ENCODE results near the gene DIP2C.
"Not testable (repeated sequence)": the region's sequence is repeated elsewhere in the genome, so short reads cannot be mapped to it uniquely, and the experiment has no call there.

DIP2C gene

DNA sequence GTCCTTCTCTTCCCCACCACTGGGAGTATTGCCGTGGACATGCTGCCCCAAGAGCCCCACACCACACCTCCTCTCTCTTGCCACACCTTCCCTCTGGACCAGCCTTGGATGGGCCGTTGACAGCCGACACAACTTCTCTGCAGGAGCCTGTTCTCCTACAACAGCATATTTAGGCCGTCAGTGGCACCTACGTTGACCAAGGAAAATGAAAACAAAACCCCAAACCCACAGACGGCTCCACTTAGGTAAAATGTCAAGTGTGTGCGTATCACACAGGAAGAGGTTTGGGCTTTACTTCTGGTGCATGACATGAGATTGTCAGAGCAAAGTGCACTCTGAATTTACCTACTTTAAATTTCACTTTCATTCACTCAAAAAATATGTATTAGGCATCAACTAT is 307.7 kb downstream of the DIP2C start:
- no peak for DNase-seq

DNA sequence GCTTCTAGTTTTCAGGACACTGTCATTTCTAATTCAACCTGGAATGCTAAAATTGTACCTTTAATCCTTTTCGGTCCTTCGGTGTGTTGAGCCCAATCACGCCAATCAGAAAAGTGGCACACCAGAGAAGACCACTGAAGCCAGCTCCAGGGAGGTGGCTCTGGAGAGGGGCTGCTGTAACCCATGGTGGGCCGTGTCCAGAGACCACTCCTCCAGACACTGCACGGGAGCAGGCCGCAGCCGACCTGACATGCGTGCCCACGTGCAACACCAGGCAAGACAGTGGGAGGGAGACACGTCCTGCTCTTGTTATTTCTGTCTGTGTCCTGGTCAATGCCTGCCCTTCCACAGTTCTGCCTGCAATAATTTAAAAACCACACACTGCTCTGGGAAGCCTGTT is 308.1 kb downstream of the DIP2C start:
- DNase-seq, result no peak

DNA sequence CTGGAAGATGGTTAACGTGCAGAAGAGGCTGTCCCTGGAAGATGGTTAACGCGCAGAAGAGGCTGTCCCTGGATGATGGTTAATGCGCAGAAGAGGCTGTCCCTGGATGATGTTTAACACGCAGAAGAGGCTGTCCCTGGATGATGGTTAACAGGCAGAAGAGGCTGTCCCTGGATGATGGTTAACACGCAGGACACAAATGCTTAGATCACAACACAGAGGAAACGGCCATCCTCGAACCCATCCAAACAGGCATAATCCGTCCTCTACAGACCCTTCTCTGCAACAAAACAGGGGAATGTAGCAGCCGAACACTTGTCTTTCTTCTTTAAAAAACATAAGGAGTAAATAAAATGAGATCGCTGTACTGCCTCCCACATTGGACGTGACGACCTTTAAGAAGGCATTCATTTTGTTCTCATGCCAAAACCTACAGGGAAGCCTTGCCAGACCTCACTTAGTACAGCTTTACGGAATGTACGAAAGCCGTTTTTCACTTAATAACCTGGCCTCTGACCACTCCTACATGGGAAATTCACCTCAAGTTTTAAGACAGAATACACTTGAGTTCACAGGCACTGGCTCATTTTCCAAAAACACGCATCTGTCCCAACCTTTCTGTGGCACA is 309.0 kb downstream of the DIP2C start:
- DNase-seq, result no peak

DNA sequence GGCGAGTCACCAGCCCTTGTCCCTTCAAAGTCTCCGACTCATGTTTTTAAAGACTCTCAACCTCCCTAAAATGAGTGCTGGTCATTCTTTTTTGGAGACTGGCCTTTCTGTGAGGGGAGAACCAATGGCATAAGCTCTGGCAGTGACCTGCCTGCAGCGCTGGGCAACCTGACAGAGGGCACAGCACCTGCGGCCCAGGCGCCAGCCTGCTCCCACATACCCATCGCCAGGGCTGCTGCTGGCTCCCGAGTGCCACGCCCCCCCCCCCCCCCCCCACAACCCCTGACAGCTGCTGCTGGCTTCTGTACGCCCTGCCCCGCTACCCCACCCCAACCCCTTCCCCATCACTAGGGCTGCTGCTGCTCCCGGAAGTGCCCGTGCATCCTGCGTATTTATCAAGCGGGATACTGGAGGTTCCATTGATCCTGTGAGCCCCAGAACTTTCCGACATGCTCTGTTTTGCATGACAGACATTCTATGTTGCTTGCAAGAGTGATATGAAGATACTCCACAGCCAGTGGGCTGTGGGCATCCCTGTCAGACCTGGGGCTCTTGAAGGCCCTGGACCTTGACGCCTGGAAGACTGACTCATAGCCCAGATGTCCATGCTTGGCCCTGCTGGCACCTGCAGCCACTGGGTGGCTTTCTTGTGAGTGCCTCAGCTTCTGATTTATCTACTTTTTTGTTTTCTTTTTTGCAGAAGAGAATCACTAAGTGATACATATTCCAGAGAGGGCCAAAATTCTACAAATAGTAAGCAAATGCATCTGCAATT is 310.4 kb downstream of the DIP2C start:
- DNase-seq, result no peak

DNA sequence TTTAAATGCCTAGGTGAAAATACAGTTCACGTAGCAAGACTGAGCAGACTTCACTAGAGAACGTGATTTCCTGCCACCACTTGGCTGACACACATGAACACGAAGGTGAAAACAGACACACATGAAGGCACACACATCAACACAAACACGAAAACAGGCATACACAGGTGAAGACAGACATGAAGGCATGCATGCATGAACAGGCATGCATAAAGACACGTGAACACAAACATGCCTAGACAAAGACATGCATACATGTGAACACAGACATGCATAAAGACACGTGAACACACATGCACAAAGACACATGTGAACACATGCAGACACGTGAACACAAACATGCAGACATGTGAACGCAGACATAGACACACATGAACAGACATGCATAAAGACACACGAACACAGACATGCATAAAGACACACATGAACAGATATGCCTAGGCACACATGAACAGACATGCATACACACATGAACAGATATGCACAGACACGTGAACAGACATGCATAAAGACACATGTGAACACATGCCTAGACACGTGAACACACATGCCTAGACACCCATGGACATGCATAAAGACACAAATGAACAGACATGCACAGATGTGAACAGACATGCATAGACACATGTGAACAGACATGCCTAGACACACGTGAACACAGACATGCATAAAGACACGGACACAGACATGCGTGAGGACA is 311.1 kb downstream of the DIP2C start:
- no peak for DNase-seq

DNA sequence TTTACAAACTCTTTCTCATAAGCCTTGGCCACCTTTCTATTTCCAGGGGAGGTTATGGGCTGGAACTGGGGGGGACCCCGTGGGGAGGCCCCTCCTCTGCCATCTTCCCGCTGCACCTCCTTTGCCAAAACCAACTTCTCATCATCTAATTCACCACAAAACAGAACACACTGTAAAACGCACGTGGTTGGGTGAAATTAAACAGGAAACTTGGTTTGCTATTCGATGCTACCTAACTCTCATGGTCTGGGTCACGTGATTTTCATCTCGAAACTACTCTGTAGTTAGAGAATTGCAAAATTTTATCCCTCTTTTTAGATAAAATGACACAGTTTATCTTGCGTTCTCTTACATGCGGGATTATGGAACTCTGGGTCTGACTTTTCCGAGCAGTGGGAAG is 312.2 kb downstream of the DIP2C start:
- no peak for DNase-seq

DNA sequence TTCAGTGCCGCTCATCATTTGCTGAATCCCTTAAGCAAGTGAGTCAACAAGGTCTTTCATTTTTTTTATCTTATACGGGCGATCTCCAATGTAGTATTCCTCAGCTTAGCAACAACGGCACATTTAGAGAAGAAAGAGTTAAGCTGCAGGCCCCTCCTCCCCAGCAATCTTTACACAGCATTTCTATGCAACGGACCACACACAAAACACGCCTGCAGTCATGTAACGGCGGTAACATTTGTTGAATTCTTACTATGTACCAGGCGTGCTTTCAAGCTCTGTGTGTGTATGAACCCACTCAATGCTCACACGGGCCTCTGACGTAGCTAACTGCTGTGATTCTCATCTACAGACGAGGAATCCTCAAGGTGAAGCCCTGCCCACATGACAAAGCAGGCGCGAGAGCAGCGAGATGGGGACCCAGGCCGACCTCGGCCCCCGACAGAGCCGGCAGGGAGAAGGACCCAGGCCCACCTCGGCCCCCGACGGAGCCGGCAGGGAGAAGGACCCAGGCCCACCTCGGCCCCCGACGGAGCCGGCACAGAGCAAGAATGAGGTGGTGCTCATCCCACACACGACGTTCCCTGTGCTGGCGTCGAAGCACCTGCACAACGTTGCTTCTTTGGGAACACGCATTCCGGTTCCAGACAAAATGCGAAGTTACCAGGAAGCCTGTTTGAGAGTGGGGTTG is 313.5 kb downstream of the DIP2C start:
- DNase-seq, result no peak

DNA sequence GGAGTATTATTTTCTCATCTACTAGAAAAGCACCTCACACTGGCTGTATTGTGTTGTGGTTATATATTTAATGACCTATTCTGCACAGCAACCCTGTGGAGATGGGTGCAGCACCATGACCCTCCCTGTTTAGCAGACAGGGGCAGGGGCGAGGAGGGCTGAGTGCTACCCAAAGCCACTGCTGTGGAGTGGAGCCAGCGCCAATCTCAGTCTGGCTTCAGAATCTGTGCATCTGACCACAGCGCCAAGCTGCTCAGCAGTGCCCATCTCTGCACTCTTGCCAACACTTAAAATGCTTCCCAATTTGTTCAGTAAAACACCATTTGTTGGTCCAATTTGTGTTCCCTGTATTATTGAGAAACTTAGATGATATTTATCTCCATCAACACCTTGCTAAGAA is 315.1 kb downstream of the DIP2C start:
- DNase-seq, result no peak

DNA sequence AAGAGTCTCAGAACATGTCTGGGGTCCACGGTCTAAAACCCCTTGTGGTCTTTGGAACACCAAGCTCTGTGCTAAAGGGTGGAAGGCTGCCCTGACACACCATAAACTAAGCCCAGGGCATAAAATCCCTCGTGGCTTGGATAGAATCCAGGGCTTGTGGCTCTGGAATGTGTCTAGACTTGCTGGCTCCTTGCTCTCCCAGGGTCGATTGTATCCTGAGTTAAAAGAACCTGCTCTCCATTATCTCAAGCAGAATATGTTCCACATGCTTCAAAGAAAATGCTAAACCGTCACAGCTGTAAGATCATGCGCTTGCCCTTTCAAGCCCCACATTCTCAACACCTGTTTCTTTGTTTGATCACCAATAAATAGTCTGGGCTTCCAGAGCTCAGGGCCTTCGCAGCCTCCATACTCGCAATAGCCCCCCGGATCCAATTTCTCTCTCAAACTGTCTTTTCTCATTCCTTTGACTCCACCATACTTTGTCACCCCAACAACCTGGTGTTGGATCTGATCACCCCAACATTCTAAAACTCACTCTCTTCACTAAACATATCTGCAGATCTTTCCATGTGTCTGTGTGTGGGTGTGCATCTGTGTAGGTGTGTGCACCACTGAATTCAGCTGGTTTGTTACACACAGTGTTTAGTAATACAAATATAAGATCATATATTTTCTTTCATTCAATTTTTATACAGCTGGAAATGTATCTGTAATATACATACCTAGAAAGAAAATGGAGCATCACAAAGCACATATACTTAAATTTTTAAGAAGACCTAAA is 315.8 kb downstream of the DIP2C start:
- no peak for DNase-seq

DNA sequence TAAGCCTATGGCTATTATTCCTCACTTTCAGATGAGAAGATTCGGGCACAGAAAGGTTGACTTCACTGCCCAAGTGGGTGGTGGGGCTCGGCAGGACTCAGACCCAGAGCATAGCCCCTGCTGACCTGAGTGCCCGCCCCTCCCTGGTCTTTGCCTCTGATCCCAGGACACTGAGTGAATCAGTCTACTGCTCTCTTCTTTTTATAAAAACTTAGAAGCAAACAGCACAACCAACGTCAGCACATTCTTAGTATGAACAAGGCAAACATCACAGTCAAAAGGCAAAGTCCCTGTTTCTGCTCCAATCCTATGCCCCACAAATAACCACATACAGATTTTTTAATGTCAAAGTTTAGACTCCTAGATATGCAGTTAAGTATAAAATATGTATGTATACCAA is 316.5 kb downstream of the DIP2C start:
- no peak for DNase-seq

DNA sequence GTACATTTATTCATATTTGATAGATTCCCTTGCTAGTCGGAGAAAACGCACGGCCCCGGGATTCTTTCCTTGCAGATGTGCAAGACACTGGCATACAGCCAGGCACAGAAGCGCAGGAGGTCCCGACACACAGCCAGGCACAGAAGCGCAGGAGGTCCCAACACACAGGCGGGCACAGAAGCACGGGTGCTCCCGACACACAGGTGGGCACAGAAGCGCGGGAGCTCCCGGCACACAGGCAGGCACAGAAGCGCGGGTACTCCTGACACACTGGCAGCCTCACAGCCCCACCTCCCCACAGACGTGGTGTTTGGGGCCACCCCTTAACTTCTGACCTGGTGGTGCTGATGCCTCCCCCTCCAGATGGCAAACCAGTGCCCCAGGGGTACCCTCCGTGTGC is 316.9 kb downstream of the DIP2C start:
- DNase-seq, result no peak

DNA sequence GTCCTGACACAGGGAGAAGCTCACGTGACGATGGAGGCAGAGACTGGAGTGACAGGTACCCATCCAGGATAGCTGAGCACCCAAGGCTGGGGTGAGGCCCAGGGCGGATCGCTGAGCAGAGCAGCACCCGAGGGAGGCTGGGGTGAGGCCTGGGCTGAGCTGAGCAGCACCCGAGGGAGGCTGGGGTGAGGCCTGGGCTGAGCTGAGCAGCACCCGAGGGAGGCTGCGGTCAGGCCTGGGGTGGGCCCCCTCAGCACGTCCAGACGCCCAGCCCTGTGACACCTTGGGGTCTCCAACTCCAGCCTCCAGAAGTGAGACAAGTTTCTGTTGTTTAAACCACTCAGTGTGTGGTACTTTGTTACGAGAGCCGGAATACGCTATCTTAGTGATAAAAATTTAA is 318.0 kb downstream of the DIP2C start:
- no peak for DNase-seq

DNA sequence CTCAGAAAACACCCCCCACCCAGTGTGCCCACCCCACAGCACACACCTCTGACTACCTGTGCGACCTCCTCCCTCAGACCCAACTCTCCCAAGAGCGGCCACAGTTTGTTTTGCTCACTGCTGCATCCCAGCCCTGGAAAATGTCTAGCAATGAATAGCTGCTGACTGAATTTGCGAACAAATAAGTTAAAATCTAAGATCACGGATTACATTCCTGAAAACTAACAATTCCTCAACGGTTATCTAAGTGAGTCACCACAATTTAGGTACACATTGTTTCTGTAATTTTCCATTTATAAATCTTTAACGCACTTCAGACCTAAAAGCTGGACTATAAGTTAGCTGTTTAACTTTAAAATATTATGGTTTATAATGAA is 319.0 kb downstream of the DIP2C start:
- DNase-seq, result no peak

DNA sequence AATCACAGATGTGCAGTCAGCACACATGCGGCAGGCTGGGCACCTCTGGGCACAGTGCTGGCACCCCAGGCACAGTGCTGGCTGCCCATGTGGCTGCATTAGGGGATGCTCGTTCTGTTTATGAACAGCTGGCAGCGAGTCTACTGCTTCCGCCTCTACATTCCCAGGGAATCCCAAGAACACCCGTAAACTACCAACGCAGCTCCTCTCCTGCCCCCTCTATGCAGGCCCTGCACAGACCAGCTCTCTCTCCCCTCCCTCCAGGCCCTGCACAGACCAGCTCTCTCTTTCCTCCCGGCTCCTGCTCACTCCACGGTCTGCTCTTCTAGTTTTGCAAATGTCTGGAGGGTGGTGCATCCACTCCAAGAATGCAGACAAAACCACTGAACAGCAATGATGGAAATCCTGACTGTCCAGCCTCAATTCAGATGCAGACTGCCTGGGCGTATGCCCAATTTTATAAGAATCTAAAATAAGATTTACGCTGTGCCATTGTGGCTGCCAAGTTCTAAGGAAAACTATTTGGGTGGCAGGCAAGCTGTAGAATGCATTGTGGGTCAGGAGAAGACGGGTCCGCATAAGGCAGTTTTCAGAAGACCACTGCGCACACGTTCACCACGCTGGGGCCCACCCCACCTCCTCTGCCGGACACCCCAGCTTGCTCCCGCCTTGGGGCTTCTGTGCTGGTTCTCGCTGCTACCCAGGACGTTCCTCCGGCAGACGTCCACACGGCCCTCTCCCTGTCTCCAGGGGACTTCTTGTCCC is 319.6 kb downstream of the DIP2C start:
- DNase-seq, result no peak

DNA sequence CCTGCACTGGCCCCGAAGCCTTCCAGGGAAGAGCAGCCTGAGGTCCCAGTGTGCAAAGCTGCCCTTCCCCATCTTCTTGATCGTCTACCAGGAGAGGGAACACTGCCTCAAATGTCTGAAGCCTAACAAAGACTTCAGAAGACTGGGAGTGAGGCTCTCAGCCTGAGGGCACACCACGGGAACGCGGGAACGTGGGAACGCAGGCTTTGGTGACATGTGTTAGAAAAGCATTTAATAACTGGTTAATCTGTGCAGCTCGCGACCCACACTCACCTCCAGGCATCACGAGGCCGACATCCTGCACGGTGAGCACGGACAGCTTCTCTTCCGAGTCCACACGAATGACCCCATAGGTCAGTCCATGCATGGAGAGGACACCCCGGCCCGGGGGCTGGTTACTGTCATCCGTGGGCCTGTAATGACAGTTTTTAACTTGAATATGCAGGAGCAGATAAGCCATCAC is 320.2 kb downstream of the DIP2C start:
- DNase-seq, result no peak

DNA sequence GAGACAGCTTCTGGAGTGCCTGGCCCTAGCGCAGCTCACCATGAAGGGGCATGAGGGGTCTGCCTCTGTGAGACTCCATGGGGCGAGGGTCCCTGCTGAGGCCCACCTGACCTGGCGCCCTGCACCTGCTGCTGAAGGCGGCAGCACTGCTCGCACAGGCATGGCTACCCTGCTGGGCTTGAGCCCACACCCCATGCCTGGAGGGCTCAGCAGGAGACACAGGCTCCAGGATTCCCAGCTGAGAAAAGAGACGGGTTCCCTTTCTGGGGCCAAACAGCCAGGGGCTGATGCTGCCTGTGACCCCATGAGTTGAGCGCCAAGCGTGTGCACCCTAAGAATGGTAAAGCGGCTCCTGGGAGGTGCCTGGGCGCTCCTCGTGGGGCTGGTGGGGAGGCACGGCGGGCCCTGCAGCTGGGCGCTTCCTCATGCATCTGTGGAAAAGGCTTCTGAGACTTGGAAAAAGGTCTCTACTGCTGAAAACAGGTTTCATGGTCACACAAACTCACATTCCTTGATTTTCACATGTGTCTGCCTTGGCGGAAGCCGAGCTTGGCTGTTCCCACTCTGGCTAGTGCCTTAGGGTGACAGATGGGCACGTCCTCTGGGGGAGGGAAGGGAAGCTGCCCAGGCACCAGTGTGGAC is 320.8 kb downstream of the DIP2C start:
- no peak for DNase-seq

DNA sequence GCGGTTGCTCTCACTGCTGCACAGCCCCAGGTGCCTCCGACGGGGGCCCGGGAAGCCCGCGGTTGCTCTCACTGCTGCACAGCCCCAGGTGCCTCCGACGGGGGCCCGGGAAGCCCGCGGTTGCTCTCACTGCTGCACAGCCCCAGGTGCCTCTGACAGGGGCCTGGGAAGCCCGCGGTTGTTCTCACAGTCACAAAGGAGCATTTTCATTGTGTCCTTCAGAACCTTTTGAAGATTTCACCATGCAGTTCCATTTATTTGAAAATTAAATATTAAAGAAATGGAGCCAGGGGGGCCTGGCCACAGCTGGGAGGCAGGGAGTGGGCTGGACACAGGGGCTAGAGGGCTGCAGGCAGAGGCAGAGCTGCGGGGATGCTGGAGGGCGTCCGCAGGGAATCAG is 321.4 kb downstream of the DIP2C start:
- DNase-seq, result not testable (repeated sequence)

DNA sequence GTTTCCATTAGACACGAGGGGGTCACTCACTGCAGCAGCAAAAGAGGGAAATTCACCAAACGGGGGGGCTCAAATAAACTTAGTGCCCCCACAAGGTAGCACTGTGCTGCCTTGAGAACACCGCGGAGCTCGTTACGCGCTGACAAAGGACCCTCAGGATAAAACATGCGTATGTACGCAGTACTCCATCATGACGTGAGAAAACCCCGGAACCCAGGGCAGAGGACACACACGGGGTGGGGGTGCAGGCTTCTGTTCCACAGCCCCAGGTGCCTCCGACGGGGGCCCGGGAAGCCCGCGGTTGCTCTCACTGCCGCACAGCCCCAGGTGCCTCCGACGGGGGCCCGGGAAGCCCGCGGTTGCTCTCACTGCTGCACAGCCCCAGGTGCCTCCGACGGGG is 321.8 kb downstream of the DIP2C start:
- no peak for DNase-seq

DNA sequence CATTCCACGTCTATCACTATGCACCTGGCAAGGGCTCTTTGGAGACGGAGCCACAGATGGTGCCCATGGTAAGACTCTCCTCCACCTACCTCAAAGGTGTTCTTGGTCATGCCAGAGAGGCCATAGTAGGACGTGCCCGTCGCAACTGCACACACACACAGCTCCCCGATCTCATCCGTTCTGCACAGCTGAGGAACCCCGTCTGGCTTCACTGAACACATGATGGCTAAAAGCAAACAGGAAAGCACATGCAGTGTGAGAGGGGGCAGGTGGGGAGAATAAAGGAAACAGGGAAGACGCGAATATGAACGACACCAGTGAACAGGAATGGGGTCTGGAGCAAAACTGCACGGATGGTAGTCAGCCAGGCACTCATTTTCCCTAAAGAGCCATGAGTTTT is 323.3 kb downstream of the DIP2C start:
- DNase-seq, result no peak

DNA sequence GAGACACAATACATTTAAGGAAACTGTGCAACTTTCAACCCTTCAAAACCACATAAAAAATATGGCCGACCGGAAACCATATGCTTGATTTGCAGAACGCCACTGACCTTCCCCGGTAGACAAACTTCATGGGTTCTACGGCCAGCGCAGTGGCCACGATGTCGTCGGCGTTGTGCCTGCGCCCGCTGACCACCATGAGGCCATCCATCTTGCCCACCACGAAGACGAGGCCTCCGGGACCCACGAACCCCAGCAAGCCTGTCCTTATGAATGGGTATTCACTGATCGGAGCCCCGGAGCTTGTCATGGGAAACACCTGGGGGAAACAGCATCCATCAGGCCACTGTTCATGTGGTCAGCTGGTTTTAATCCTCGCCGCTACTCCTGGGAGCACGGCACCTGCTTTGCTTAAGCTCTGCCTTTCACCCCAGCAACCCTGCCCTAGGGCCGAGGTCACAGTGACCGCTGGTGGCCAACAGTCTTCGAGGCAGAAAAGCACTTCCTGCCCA is 325.1 kb downstream of the DIP2C start:
- no peak for DNase-seq

DNA sequence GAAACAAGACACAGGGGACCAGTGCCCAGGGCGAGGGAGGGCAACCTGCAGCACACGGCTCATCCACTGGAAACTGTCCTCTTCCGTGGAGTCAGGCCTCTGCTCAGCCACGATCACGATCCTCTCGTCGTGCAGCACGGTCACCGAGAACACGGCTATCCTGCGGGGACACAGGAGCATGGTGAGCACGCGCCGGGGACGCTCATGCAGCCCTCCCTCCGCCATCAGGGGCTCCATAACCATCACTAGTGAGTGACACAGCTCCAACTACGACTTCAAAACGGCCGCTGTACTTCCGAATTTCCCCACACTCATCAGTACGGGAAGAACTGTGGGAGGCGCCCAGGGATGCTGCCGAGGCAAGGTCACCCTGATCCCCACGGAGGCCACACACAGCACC is 326.3 kb downstream of the DIP2C start:
- DNase-seq, result no peak

Data from hematopoietic multipotent progenitor cell treated with erythropoietin and hydrocortisone succinate and interleukin-3 and kit ligand, for 6 days (in vitro differentiated cells).